DMS 273 (cell line): ENCODE results near the gene SCFD2.
"Not testable (repeated sequence)": the region's sequence is repeated elsewhere in the genome, so short reads cannot be mapped to it uniquely, and the experiment has no call there.

Experiments used
- DNase-seq: peaks from one replicate; lab custom pipeline; 2025; ENCODE audit not compliant: unreplicated experiment; lab: John Stamatoyannopoulos, UW

The SCFD2 gene

GRCh38 chr4:53365486-53366300 is at the start of gene SCFD2:
TSS of gene SCFD2 (minus strand) at chr4:53366061.
- peak; percentile 98 for DNase-seq

- DNase-seq = not testable (repeated sequence)
Observed at GRCh38 chr4:53409479-53409878, 43.6 kb upstream of the SCFD2 start.

- DNase-seq = no peak
Observed at GRCh38 chr4:53380221-53380620, 14.4 kb upstream of the SCFD2 start.

GRCh38 chr4:53378171-53378482 is 12.3 kb upstream of the SCFD2 start:
- no peak for DNase-seq

GRCh38 chr4:53377319-53378170 is 11.7 kb upstream of the SCFD2 start, which contains the start of gene FIP1L1:
TSS of gene FIP1L1 (plus strand) at chr4:53377641. CDS start at chr4:53377839, 198 bp downstream.
- DNase-seq = peak; percentile 94

- DNase-seq = peak; percentile 11
Observed at GRCh38 chr4:53376900-53377299, 11.0 kb upstream of the SCFD2 start.

GRCh38 chr4:53374777-53375258 is 9.0 kb upstream of the SCFD2 start:
- DNase-seq = no peak

GRCh38 chr4:53371843-53372521 is 6.1 kb upstream of the SCFD2 start:
- peak; percentile 14 for DNase-seq

- no peak for DNase-seq
Observed at GRCh38 chr4:53371049-53371448, 5.2 kb upstream of the SCFD2 start.

GRCh38 chr4:53367721-53368120 is 1.9 kb upstream of the SCFD2 start:
- no peak for DNase-seq

GRCh38 chr4:53366301-53366716 is 448 bp upstream of the SCFD2 start:
- DNase-seq = no peak

- DNase-seq = peak; percentile 59
Observed at GRCh38 chr4:53365121-53365485, 758 bp downstream of the SCFD2 start.

- DNase-seq = no peak
Observed at GRCh38 chr4:53364624-53365023, 1.2 kb downstream of the SCFD2 start.

GRCh38 chr4:53362093-53362492 is 3.8 kb downstream of the SCFD2 start:
- no peak for DNase-seq

- DNase-seq = no peak
Observed at GRCh38 chr4:53361451-53361850, 4.4 kb downstream of the SCFD2 start.

- no peak for DNase-seq
Observed at GRCh38 chr4:53355930-53356521, 9.8 kb downstream of the SCFD2 start.

- DNase-seq = no peak
Observed at GRCh38 chr4:53354012-53354722, 11.7 kb downstream of the SCFD2 start.

- DNase-seq = no peak
Observed at GRCh38 chr4:53349091-53349491, 16.8 kb downstream of the SCFD2 start.

GRCh38 chr4:53348046-53348445 is 17.8 kb downstream of the SCFD2 start:
- no peak for DNase-seq
